Vagina (tissue), 2 donors: ENCODE data around the gene WNT5A. TPM values are rescaled to one million over a fixed set of nuclear protein-coding genes. Genes with fewer than 3 reads are reported as not detected.

Source experiments
- DNase-seq, 2 donors: peaks; one replicate each; pipeline ENCODE4 v3.0.0-alpha.2; 2017; ENCODE audit errors: extremely low spot score in 2 of 2
- H3K27ac ChIP-seq: fragments of 200-600 bp; sonication (generic); one replicate; pipeline ENCODE4 v1.5.1; 2019
- H3K27me3 ChIP-seq: fragments of 200-600 bp; sonication (generic); one replicate; pipeline ENCODE4 v1.5.1; 2019
- H3K36me3 ChIP-seq, 2 donors: fragments of 200-600 bp; sonication (generic); one replicate each; pipeline ENCODE4 v1.5.1; 2017 to 2019
- H3K4me1 ChIP-seq: fragments of 200-600 bp; sonication (generic); one replicate; pipeline ENCODE4 v1.5.1; 2019
- H3K4me3 ChIP-seq, 2 donors: fragments of 200-600 bp; sonication (generic); 1 replicate in 1 of 2; 2 replicates in 1 of 2; pipeline ENCODE4 v1.5.1; 2016 to 2019
- H3K9me3 ChIP-seq: fragments of 200-600 bp; sonication (generic); one replicate; pipeline ENCODE4 v1.5.1; 2019
- POLR2A ChIP-seq, 2 donors: fragments of 450-650 bp; IDR thresholded peaks; one replicate each; pipeline ENCODE4 v1.6.1; 2017; ENCODE audit warnings: antibody characterized with exemption in 2 of 2, mild to moderate bottlenecking in 2 of 2, moderate library complexity in 2 of 2
- POLR2AphosphoS5 ChIP-seq, 2 donors: sonication (generic); formaldehyde crosslinking; IDR thresholded peaks; one replicate each; pipeline ENCODE4 v1.9.0; 2017; ENCODE audit warnings: antibody characterized with exemption in 2 of 2, mild to moderate bottlenecking in 2 of 2, low read depth in 1 of 2; ENCODE audit not compliant: insufficient read depth in 1 of 2
- intact Hi-C: fragments of 100-400 bp; cut with DNase I; formaldehyde crosslinking; loops from one replicate; pipeline ENCODE4 v1.15.1; 2023
- total RNA-seq: library from RNA; depleted of rRNA; stranded (reverse); fragments of >200 nt; gene quantifications from one replicate; pipeline ENCODE4 v1.2.3, GENCODE V29; 2016
- TF ChIP-seq, protein P1 (sequence below), 3 experiments: fragments of 450-650 bp in 2 of 3; fragments of 200-600 bp in 1 of 3; sonication (generic) in 1 of 3; IDR thresholded peaks; one replicate each; pipeline ENCODE4 v1.5.1; 2017 to 2019; ENCODE audit warnings: antibody characterized with exemption in 3 of 3, mild to moderate bottlenecking in 2 of 3, moderate library complexity in 2 of 3

WNT5A gene
- total RNA-seq, 1 donor from 2014 or later: 52.3 TPM

DNA sequence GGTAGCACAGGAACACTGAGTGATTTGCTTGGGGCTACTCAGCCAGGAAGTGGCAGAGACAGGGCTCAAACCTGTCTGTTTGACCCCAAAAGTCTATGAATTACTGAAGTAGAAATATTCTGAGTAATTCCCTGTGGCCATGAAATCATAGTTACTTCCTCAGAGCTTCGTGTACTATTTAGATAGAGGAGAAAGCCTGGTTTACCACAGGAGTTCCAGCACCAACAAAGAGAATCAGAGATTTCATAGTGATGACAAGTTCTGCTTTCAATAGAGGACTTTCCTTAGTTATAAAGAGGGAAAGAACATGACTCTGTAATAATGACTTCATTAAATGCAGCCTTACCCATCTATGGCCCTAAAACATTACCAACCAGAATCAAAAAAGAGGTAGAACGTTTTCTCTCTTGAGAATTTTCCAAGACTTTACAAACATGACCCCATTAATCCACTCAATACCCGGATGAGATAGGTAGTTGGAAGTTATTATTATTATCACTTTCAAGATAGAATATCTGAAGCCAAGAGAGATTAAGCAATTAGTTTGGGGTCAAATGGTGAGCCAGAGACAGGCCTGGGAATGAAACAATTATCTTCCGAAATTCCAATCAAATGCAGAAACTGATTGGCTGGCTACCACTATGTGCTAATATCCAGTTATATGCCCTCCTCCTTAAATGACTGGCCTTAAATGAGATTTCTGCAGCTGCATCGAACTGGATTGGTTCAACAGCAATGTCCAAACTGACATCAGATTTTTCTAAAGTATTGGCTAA, 13.6 kb upstream of the WNT5A start:
- Histone ChIP-seq H3K36me3 (no peaks in the 10 kb centered on the region), H3K9me3 (no peaks in the 10 kb centered on the region), H3K27ac (no peak overlapping the region), H3K4me1 (no peaks in the 10 kb centered on the region), H3K27me3 (no peaks in the 10 kb centered on the region), H3K4me3 (no peak overlapping the region)
- no peak for DNase-seq
- intact Hi-C loops: no loop called here
- TF ChIP-seq POLR2AphosphoS5 (IDR thresholded peaks at IDR 0.05; ENCODE audit: insufficient read depth in 1 of 2, low read depth in 1 of 2): no peak
- TF ChIP-seq, protein P1, sequence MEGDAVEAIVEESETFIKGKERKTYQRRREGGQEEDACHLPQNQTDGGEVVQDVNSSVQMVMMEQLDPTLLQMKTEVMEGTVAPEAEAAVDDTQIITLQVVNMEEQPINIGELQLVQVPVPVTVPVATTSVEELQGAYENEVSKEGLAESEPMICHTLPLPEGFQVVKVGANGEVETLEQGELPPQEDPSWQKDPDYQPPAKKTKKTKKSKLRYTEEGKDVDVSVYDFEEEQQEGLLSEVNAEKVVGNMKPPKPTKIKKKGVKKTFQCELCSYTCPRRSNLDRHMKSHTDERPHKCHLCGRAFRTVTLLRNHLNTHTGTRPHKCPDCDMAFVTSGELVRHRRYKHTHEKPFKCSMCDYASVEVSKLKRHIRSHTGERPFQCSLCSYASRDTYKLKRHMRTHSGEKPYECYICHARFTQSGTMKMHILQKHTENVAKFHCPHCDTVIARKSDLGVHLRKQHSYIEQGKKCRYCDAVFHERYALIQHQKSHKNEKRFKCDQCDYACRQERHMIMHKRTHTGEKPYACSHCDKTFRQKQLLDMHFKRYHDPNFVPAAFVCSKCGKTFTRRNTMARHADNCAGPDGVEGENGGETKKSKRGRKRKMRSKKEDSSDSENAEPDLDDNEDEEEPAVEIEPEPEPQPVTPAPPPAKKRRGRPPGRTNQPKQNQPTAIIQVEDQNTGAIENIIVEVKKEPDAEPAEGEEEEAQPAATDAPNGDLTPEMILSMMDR (IDR thresholded peaks at IDR 0.05): no peak
- TF ChIP-seq POLR2A (IDR thresholded peaks at IDR 0.05): no peak

GRCh38 chr3:55498520-55498919, 11.4 kb upstream of the WNT5A start:
- Histone ChIP-seq H3K4me3 (no peak overlapping the region), H3K9me3 (no peaks in the 10 kb centered on the region), H3K27me3 (no peaks in the 10 kb centered on the region), H3K4me1 (no peaks in the 10 kb centered on the region), H3K27ac (no peak overlapping the region), H3K36me3 (no peaks in the 10 kb centered on the region)
- intact Hi-C loops: no loop called here
- TF ChIP-seq POLR2A (IDR thresholded peaks at IDR 0.05) (no peak), POLR2AphosphoS5 (IDR thresholded peaks at IDR 0.05; ENCODE audit: insufficient read depth in 1 of 2, low read depth in 1 of 2) (no peak)
- TF ChIP-seq, protein P1 (IDR thresholded peaks at IDR 0.05): no peak
- no peak for DNase-seq

- no peaks in the 10 kb centered on the region for H3K9me3 ChIP-seq
- no peaks in the 10 kb centered on the region for H3K27me3 ChIP-seq
- no peak for TF ChIP-seq POLR2A (IDR thresholded peaks at IDR 0.05)
- H3K4me3 ChIP-seq: no peak overlapping the region
- intact Hi-C loops: no loop called here
- no peak overlapping the region for H3K27ac ChIP-seq
- H3K36me3 ChIP-seq: no peaks in the 10 kb centered on the region
- no peak for DNase-seq
- no peaks in the 10 kb centered on the region for H3K4me1 ChIP-seq
Measured at GRCh38 chr3:55497250-55497649, 10.1 kb upstream of the WNT5A start.

- TF ChIP-seq, protein P1 (IDR thresholded peaks at IDR 0.05): no peak
- TF ChIP-seq POLR2A (IDR thresholded peaks at IDR 0.05): no peak
- no peak for TF ChIP-seq POLR2AphosphoS5 (IDR thresholded peaks at IDR 0.05; ENCODE audit: insufficient read depth in 1 of 2, low read depth in 1 of 2)
Measured at GRCh38 chr3:55494976-55495375, 7.9 kb upstream of the WNT5A start.

DNA sequence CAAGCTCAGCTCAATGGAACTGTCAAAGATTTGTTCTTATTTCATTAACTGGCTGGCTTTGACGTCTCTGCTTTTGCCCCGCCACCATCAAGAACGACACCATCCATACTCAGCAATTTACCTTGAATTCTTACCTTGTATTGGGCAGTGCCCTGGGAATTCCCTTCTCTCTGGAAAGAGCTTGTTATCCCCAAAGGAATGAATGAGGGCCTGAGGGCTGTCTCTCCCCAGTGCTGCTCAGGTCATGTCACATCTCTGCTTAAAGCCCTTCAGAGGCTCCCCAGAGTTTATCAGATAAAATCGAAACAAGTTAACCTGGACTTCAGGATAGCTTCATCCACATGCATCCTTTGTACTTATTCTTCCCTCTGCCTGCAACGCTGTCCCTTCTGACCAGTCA, 5.9 kb upstream of the WNT5A start:
- H3K9me3 ChIP-seq: no peaks in the 10 kb centered on the region
- TF ChIP-seq POLR2A (IDR thresholded peaks at IDR 0.05): no peak
- no peak for TF ChIP-seq POLR2AphosphoS5 (IDR thresholded peaks at IDR 0.05; ENCODE audit: insufficient read depth in 1 of 2, low read depth in 1 of 2)
- no peaks in the 10 kb centered on the region for H3K27me3 ChIP-seq
- no peaks in the 10 kb centered on the region for H3K36me3 ChIP-seq
- no peak for DNase-seq
- H3K4me3 ChIP-seq: no peak overlapping the region
- no peak overlapping the region for H3K27ac ChIP-seq
- intact Hi-C loops: no loop called here
- peaks cover 37% of the 10 kb centered on the region for H3K4me1 ChIP-seq

More at GRCh38 chr3:55494976-55495375, 7.9 kb upstream of the WNT5A start:
- H3K9me3 ChIP-seq: no peaks in the 10 kb centered on the region
- H3K27ac ChIP-seq: no peak overlapping the region
- no peaks in the 10 kb centered on the region for H3K27me3 ChIP-seq
- no peak for DNase-seq
- peaks cover 21% of the 10 kb centered on the region for H3K4me1 ChIP-seq
- intact Hi-C loops: no loop called here
- no peak overlapping the region for H3K4me3 ChIP-seq
- H3K36me3 ChIP-seq: no peaks in the 10 kb centered on the region

- Histone ChIP-seq H3K36me3 (no peaks in the 10 kb centered on the region), H3K4me1 (peaks cover 37% of the 10 kb centered on the region), H3K27ac (no peak overlapping the region), H3K27me3 (no peaks in the 10 kb centered on the region), H3K4me3 (no peak overlapping the region), H3K9me3 (no peaks in the 10 kb centered on the region)
- TF ChIP-seq POLR2A (IDR thresholded peaks at IDR 0.05): no peak
- TF ChIP-seq, protein P1 (IDR thresholded peaks at IDR 0.05): no peak
- no peak for TF ChIP-seq POLR2AphosphoS5 (IDR thresholded peaks at IDR 0.05; ENCODE audit: insufficient read depth in 1 of 2, low read depth in 1 of 2)
- no peak for DNase-seq
- intact Hi-C loops: no loop called here
Measured at GRCh38 chr3:55491296-55491816, 4.2 kb upstream of the WNT5A start.
